ENCODE data around the gene EEF1A1. TPM values are rescaled to one million over a fixed set of nuclear protein-coding genes. Genes with fewer than 3 reads are reported as not detected.
A peak's percentile ranks its signal among the peaks of the same experiment; 100 is the strongest.

The EEF1A1 gene
- total and polyA plus RNA-seq, 2 of the 4 experiments (the other 2 are of a cell fraction): 14,757 to 30,152 TPM

DNA sequence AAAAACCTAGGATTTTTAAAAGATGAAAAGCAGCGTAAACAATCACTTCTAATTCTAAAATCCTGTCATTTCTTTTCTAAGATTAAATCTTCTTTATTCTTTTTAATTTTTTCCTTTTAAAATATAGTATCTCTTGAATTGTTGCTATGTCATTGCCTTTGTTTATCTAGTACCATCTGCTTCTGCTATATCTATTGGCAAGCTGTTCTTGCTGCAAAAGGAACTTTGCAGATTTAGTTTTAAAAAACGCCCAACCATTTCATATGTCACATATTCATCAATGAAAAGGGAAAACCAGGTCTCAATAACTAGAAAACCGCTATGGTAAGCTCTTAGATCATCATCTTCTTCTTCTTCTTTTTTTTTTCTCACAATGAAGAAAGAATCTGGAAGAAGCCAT, 11.5 kb upstream of the EEF1A1 start:
- Histone ChIP-seq H2BK120ac (ENCODE audit: low read depth, low read length) (no peak overlapping the region), H3K56ac (ENCODE audit: extremely low read depth, insufficient read depth, low read length) (no peak overlapping the region), H4K5ac (ENCODE audit: low read depth, low read length) (no peak overlapping the region), H3K9me3 (ENCODE audit: control insufficient read depth, insufficient read depth, low read length) (no peaks in the 10 kb centered on the region), H4K91ac (ENCODE audit: insufficient read depth, low read depth, low read length) (no peak overlapping the region), H3K4me1 (ENCODE audit: control insufficient read depth, insufficient read depth, low read length) (peaks cover 2% of the 10 kb centered on the region; the same call in 1 of the 2 replicates), H3K9me1 (ENCODE audit: insufficient read depth, low read length) (no peaks in the 10 kb centered on the region), H2BK15ac (ENCODE audit: low read depth, low read length) (no peak overlapping the region), H3K18ac (ENCODE audit: low read depth, low read length) (peak overlapping the region; percentile 53), H4K20me1 (ENCODE audit: insufficient read depth, low read length) (no peaks in the 10 kb centered on the region), H3K23ac (ENCODE audit: low read depth, low read length) (no peak overlapping the region), H3K79me1 (ENCODE audit: low read depth in 1 of 2, low read length in 2 of 2) (no peaks in the 10 kb centered on the region), H3K14ac (replicated peaks; ENCODE audit: low read depth, low read length) (no peak overlapping the region), H2BK5ac (ENCODE audit: low read depth, low read length, poor library complexity, severe bottlenecking) (no peak overlapping the region), H3K9ac (ENCODE audit: low read depth, low read length) (no peak overlapping the region), H4K8ac (ENCODE audit: low read depth in 2 of 2, low read length in 2 of 2) (no peak overlapping the region), H2AFZ (replicated peaks; ENCODE audit: low read length, poor library complexity) (no peak overlapping the region), H3K27me3 (ENCODE audit: control insufficient read depth, insufficient read depth, low read length) (no peaks in the 10 kb centered on the region), H3K4me2 (ENCODE audit: low read depth, low read length) (no peak overlapping the region), H2BK20ac (ENCODE audit: low read depth, low read length) (no peak overlapping the region), H2AK5ac (ENCODE audit: low read depth, low read length) (no peak overlapping the region), H2AK9ac (replicated peaks; ENCODE audit: low read depth, low read length, poor library complexity) (no peak overlapping the region), H3K4me3 (ENCODE audit: insufficient read depth, low read depth, low read length) (no peak overlapping the region), H3K36me3 (ENCODE audit: control insufficient read depth, insufficient read depth, low read length) (no peaks in the 10 kb centered on the region), H3K27ac (ENCODE audit: insufficient read depth, low read length) (peak overlapping the region; percentile 44; the same call in 1 of the 2 replicates), H3K4ac (ENCODE audit: low read depth, low read length) (no peak overlapping the region)
- intact Hi-C loops (cut with micrococcal nuclease) (no loop called here), in situ Hi-C loops (cut with MboI; ENCODE audit: low sequenced_read_pairs) (no loop called here), dilution Hi-C loops (cut with HindIII; ENCODE audit: low sequenced_read_pairs, unreplicated experiment) (no loop called here)
- DNase-seq (peak; percentile 10), ATAC-seq (ENCODE audit: low read depth) (no peak)
- ChIA-PET CTCF (interaction anchor here (1.0 kb wide), 1 partner anchor 49 kb away, joined by 3 read pairs; no protein-coding TSS in a partner anchor), POLR2A (ENCODE audit: unreplicated experiment) (interaction anchor here (0.7 kb wide), 1 partner anchor 48 kb away, joined by 3 read pairs; no protein-coding TSS in a partner anchor)
- WGBS, 2 experiments (ENCODE audit: extremely low coverage in 2 of 2, insufficient read length in 1 of 2): no CpG with 5 or more reads among the region's 3 CpGs
- no peak for TF ChIP-seq POLR2A (IDR thresholded peaks at IDR 0.05; ENCODE audit: low read depth, low read length)
- TF ChIP-seq, protein P1, sequence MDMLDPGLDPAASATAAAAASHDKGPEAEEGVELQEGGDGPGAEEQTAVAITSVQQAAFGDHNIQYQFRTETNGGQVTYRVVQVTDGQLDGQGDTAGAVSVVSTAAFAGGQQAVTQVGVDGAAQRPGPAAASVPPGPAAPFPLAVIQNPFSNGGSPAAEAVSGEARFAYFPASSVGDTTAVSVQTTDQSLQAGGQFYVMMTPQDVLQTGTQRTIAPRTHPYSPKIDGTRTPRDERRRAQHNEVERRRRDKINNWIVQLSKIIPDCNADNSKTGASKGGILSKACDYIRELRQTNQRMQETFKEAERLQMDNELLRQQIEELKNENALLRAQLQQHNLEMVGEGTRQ (IDR thresholded peaks at IDR 0.05; ENCODE audit: low read depth, low read length): no peak
- TF ChIP-seq, protein P2, sequence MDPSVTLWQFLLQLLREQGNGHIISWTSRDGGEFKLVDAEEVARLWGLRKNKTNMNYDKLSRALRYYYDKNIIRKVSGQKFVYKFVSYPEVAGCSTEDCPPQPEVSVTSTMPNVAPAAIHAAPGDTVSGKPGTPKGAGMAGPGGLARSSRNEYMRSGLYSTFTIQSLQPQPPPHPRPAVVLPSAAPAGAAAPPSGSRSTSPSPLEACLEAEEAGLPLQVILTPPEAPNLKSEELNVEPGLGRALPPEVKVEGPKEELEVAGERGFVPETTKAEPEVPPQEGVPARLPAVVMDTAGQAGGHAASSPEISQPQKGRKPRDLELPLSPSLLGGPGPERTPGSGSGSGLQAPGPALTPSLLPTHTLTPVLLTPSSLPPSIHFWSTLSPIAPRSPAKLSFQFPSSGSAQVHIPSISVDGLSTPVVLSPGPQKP (IDR thresholded peaks at IDR 0.05; ENCODE audit: borderline replicate concordance, low read depth, low read length): no peak
- no peak for TF ChIP-seq MAFK (IDR thresholded peaks at IDR 0.05; ENCODE audit: low read depth, low read length)
- TF ChIP-seq RFX5 (IDR thresholded peaks at IDR 0.05; ENCODE audit: low read depth, low read length): no peak
- TF ChIP-seq RCOR1 (IDR thresholded peaks at IDR 0.05; ENCODE audit: insufficient replicate concordance, low read length): no peak
- TF ChIP-seq, protein P3, sequence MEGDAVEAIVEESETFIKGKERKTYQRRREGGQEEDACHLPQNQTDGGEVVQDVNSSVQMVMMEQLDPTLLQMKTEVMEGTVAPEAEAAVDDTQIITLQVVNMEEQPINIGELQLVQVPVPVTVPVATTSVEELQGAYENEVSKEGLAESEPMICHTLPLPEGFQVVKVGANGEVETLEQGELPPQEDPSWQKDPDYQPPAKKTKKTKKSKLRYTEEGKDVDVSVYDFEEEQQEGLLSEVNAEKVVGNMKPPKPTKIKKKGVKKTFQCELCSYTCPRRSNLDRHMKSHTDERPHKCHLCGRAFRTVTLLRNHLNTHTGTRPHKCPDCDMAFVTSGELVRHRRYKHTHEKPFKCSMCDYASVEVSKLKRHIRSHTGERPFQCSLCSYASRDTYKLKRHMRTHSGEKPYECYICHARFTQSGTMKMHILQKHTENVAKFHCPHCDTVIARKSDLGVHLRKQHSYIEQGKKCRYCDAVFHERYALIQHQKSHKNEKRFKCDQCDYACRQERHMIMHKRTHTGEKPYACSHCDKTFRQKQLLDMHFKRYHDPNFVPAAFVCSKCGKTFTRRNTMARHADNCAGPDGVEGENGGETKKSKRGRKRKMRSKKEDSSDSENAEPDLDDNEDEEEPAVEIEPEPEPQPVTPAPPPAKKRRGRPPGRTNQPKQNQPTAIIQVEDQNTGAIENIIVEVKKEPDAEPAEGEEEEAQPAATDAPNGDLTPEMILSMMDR (conservative IDR thresholded peaks at IDR 0.05; ENCODE audit: low read depth, low read length): no peak
- no TSS peak for BruUV-seq (replicated peaks)

All from IMR-90 (cell line).